H1 (cell line): ENCODE measurements around the gene TRABD2A. TPM values are rescaled to one million over a fixed set of nuclear protein-coding genes. Genes with fewer than 3 reads are reported as not detected.

Experiments used
- CTCF ChIA-PET: fragments of 300-600 bp; sonication (Branson Sonifier 250); formaldehyde crosslinking; loops from one replicate; lab custom pipeline; 2021; ENCODE audit not compliant: partially characterized antibody; lab: Charles Lee
- POLR2A ChIA-PET: fragments of 300-600 bp; sonication (Branson Sonifier 250); formaldehyde crosslinking; loops from one replicate; lab custom pipeline; 2021; ENCODE audit warnings: inconsistent platforms; ENCODE audit not compliant: partially characterized antibody; lab: Charles Lee
- DNase-seq, 2 experiments: peaks; one replicate each; pipeline versions ENCODE4 v3.0.0 to v3.0.0-alpha.2; 2010 to 2022; ENCODE audit warnings: low spot score in 2 of 2, low read depth in 1 of 2, mixed read lengths in 1 of 2
- FAIRE-seq: peaks from 2 replicates; lab custom pipeline; 2011; peaks lifted over from hg19 to GRCh38; lab: Jason Lieb, UNC
- H2AFZ ChIP-seq: 2 replicates; pipeline ENCODE4 v1.8.1; 2012; ENCODE audit warnings: low read length, inconsistent platforms
- H2AK5ac ChIP-seq: 2 replicates; pipeline ENCODE4 v1.6.1; 2013; ENCODE audit warnings: low read depth, low read length
- H2BK120ac ChIP-seq: replicated peaks from 2 replicates; pipeline ENCODE3; 2013; ENCODE audit warnings: low read depth, low read length, inconsistent platforms
- H2BK12ac ChIP-seq: 2 replicates; pipeline ENCODE4 v1.6.1; 2013; ENCODE audit warnings: low read depth, low read length
- H2BK15ac ChIP-seq: 2 replicates; pipeline ENCODE4 v1.6.1; 2013; ENCODE audit warnings: low read length
- H2BK20ac ChIP-seq: 2 replicates; pipeline ENCODE4 v1.6.1; 2013; ENCODE audit warnings: low read length
- H2BK5ac ChIP-seq: 2 replicates; pipeline ENCODE4 v1.6.1; 2013; ENCODE audit warnings: low read depth, low read length
- H3K14ac ChIP-seq: 2 replicates; pipeline ENCODE4 v1.6.1; 2013; ENCODE audit warnings: inconsistent platforms; ENCODE audit not compliant: insufficient read length
- H3K18ac ChIP-seq: 2 replicates; pipeline ENCODE4 v1.6.1; 2013; ENCODE audit warnings: low read length; ENCODE audit errors: extremely low read depth
- H3K23ac ChIP-seq: 2 replicates; pipeline ENCODE4 v1.6.1; 2013; ENCODE audit warnings: inconsistent platforms; ENCODE audit not compliant: insufficient read length
- H3K23me2 ChIP-seq: 2 replicates; pipeline ENCODE4 v1.6.1; 2013; ENCODE audit warnings: low read depth, low read length
- H3K27ac ChIP-seq: 2 replicates; pipeline ENCODE4 v1.6.1; 2011; ENCODE audit warnings: low read depth, low read length, inconsistent platforms
- H3K27me3 ChIP-seq, 4 experiments: replicated peaks in 1 of 4; 1 replicate in 1 of 4; 2 replicates in 3 of 4; pipeline versions ENCODE4 v1.6.1 to v1.8.1; 2011 to 2013; ENCODE audit warnings: low read length in 3 of 4, mild to moderate bottlenecking in 3 of 4, inconsistent platforms in 2 of 4, mixed read lengths in 2 of 4, moderate library complexity in 1 of 4; ENCODE audit not compliant: control insufficient read depth in 3 of 4, insufficient read depth in 3 of 4; ENCODE audit errors: extremely low read depth in 1 of 4
- H3K36me3 ChIP-seq, 4 experiments: 2 replicates each; pipeline versions ENCODE4 v1.6.1 to v1.8.1; 2011 to 2013; ENCODE audit warnings: mild to moderate bottlenecking in 4 of 4, low read length in 3 of 4, moderate library complexity in 2 of 4, control low read depth in 1 of 4, inconsistent platforms in 1 of 4; ENCODE audit not compliant: insufficient read depth in 4 of 4, control insufficient read depth in 2 of 4
- H3K4ac ChIP-seq: replicated peaks from 2 replicates; pipeline ENCODE3; 2013; ENCODE audit warnings: low read length, low read depth, mixed read lengths, inconsistent platforms; ENCODE audit not compliant: insufficient read length
- H3K4me1 ChIP-seq, 4 experiments: replicated peaks in 1 of 4; 1 replicate in 1 of 4; 2 replicates in 3 of 4; pipeline versions ENCODE4 v1.6.1 to v1.8.1; 2011 to 2013; ENCODE audit warnings: low read length in 3 of 4, inconsistent platforms in 2 of 4, mixed read lengths in 1 of 4; ENCODE audit not compliant: insufficient read depth in 4 of 4, control insufficient read depth in 3 of 4
- H3K4me2 ChIP-seq, 2 experiments: 2 replicates each; pipeline versions ENCODE4 v1.6.1 to v1.8.1; 2011 to 2013; ENCODE audit warnings: low read depth in 2 of 2, low read length in 2 of 2, control low read depth in 1 of 2, inconsistent platforms in 1 of 2, mild to moderate bottlenecking in 1 of 2; ENCODE audit not compliant: insufficient read depth in 1 of 2
- H3K4me3 ChIP-seq, 4 experiments: fragments of 200-600, 300-600 bp in 1 of 4; sonication (generic), shearing (Covaris generic), sonication (Bioruptor Twin) in 1 of 4; 2 replicates each; pipeline versions ENCODE4 v1.5.1 to v1.8.1; 2011 to 2016; ENCODE audit warnings: low read length in 4 of 4, low read depth in 3 of 4, control low read depth in 2 of 4, inconsistent platforms in 2 of 4, mild to moderate bottlenecking in 2 of 4, mixed read lengths in 1 of 4, moderate library complexity in 1 of 4; ENCODE audit not compliant: insufficient read depth in 2 of 4; ENCODE audit errors: extremely low read depth in 1 of 4
- H3K56ac ChIP-seq: replicated peaks from 2 replicates; pipeline ENCODE3; 2013; ENCODE audit warnings: low read depth, mild to moderate bottlenecking, mixed read lengths, low read length, inconsistent platforms; ENCODE audit not compliant: insufficient read length
- H3K79me1 ChIP-seq: 2 replicates; pipeline ENCODE4 v1.6.1; 2013; ENCODE audit warnings: low read depth, low read length, control low read depth
- H3K79me2 ChIP-seq, 2 experiments: 2 replicates each; pipeline versions ENCODE4 v1.6.1 to v1.8.1; 2012 to 2013; ENCODE audit warnings: low read length in 2 of 2, mild to moderate bottlenecking in 2 of 2, inconsistent platforms in 1 of 2; ENCODE audit not compliant: insufficient read depth in 2 of 2, control insufficient read depth in 1 of 2
- H3K9ac ChIP-seq, 4 experiments: replicated peaks in 1 of 4; 1 replicate in 1 of 4; 2 replicates in 3 of 4; pipeline versions ENCODE4 v1.6.1 to v1.8.1; 2011 to 2013; ENCODE audit warnings: low read depth in 3 of 4, low read length in 3 of 4, control low read depth in 2 of 4, mild to moderate bottlenecking in 2 of 4, moderate library complexity in 2 of 4, inconsistent platforms in 1 of 4; ENCODE audit errors: extremely low read depth in 1 of 4
- H3K9me3 ChIP-seq, 2 experiments: 2 replicates each; pipeline versions ENCODE4 v1.6.1 to v1.8.1; 2012 to 2013; ENCODE audit warnings: mild to moderate bottlenecking in 2 of 2, moderate library complexity in 2 of 2, control low read depth in 1 of 2, inconsistent platforms in 1 of 2, low read depth in 1 of 2, low read length in 1 of 2, mixed read lengths in 1 of 2; ENCODE audit not compliant: insufficient read depth in 2 of 2
- H4K20me1 ChIP-seq, 2 experiments: replicated peaks in 1 of 2; 2 replicates each; pipeline versions ENCODE3 to v1.8.1; 2011 to 2013; ENCODE audit warnings: inconsistent platforms in 2 of 2, low read length in 2 of 2, mild to moderate bottlenecking in 1 of 2; ENCODE audit not compliant: insufficient read depth in 2 of 2, control insufficient read depth in 1 of 2
- H4K5ac ChIP-seq: 2 replicates; pipeline ENCODE4 v1.6.1; 2013; ENCODE audit warnings: low read length, low read depth, mixed read lengths, inconsistent platforms; ENCODE audit not compliant: insufficient read length
- H4K8ac ChIP-seq: 2 replicates; pipeline ENCODE4 v1.8.0; 2013; ENCODE audit warnings: mild to moderate bottlenecking, moderate library complexity, low read length, inconsistent platforms; ENCODE audit not compliant: insufficient read depth; ENCODE audit errors: extremely low read depth
- H4K91ac ChIP-seq: replicated peaks from 2 replicates; pipeline ENCODE3; 2013; ENCODE audit warnings: low read length, mixed read lengths, inconsistent platforms; ENCODE audit not compliant: insufficient read length
- CHD1 ChIP-seq: IDR thresholded peaks from 2 replicates; pipeline ENCODE4 v1.6.1; 2012; ENCODE audit warnings: low read depth, low read length, improper control_type of control experiment
- CTBP2 ChIP-seq: IDR thresholded peaks from 2 replicates; pipeline ENCODE4 v1.7.0; 2011; ENCODE audit warnings: borderline replicate concordance, mild to moderate bottlenecking, moderate library complexity, mixed read lengths, low read length; ENCODE audit not compliant: insufficient read depth, insufficient read length
- GABPA ChIP-seq: IDR thresholded peaks from 2 replicates; pipeline ENCODE4 v1.6.1; 2011; ENCODE audit warnings: mild to moderate bottlenecking, low read length, moderate library complexity, borderline replicate concordance; ENCODE audit not compliant: insufficient read depth
- HDAC2 ChIP-seq, 2 experiments: fragments of 300-600 bp in 1 of 2; sonication (generic) in 1 of 2; IDR thresholded peaks; 2 replicates each; pipeline ENCODE4 v1.6.1; 2011 to 2012; ENCODE audit warnings: low read depth in 2 of 2, low read length in 2 of 2, mild to moderate bottlenecking in 2 of 2, moderate library complexity in 2 of 2, borderline replicate concordance in 1 of 2, inconsistent platforms in 1 of 2
- JUN ChIP-seq: IDR thresholded peaks from 2 replicates; pipeline ENCODE4 v1.6.1; 2011; ENCODE audit warnings: low read depth, mild to moderate bottlenecking, improper control_type of control experiment, low read length
- KDM5A ChIP-seq: fragments of 200-600 bp; IDR thresholded peaks from 2 replicates; pipeline ENCODE4 v1.7.1; 2012; ENCODE audit warnings: mild to moderate bottlenecking, low read length, inconsistent platforms, mixed read lengths
- PHF8 ChIP-seq: fragments of 200-600 bp; sonication (generic); conservative IDR thresholded peaks from 2 replicates; pipeline ENCODE4 v1.7.1; 2012; ENCODE audit warnings: low read depth, mild to moderate bottlenecking, inconsistent platforms, low read length, moderate library complexity
- RNF2 ChIP-seq: fragments of 200-900, 300-1000 bp; sonication (generic); IDR thresholded peaks from 2 replicates; pipeline ENCODE4 v1.7.1; 2016; ENCODE audit warnings: borderline replicate concordance, low read depth, mild to moderate bottlenecking, antibody characterized with exemption, low read length; ENCODE audit not compliant: poor library complexity, severe bottlenecking; ENCODE audit errors: missing control alignments
- SAP30 ChIP-seq: fragments of 300-600 bp; sonication (generic); IDR thresholded peaks from 2 replicates; pipeline ENCODE4 v1.7.1; 2012; ENCODE audit warnings: low read length, moderate library complexity, mild to moderate bottlenecking, inconsistent platforms; ENCODE audit not compliant: insufficient read depth, insufficient replicate concordance
- SIX5 ChIP-seq: IDR thresholded peaks from 2 replicates; pipeline ENCODE4 v1.6.1; 2011; ENCODE audit warnings: mild to moderate bottlenecking, low read depth, low read length
- SP1 ChIP-seq: IDR thresholded peaks from 2 replicates; pipeline ENCODE4 v1.6.1; 2011; ENCODE audit warnings: low read depth, low read length
- SP4 ChIP-seq: IDR thresholded peaks from 2 replicates; pipeline ENCODE4 v1.6.1; 2012; ENCODE audit warnings: low read length, inconsistent platforms
- SUZ12 ChIP-seq: fragments of 200-600 bp; sonication (generic); IDR thresholded peaks from 2 replicates; pipeline ENCODE4 v1.6.1; 2012; ENCODE audit warnings: mild to moderate bottlenecking, inconsistent platforms, low read length, moderate library complexity, mixed read lengths
- TEAD4 ChIP-seq: IDR thresholded peaks from 2 replicates; pipeline ENCODE4 v1.6.1; 2012; ENCODE audit warnings: low read depth, low read length, inconsistent platforms, mixed read lengths
- YY1 ChIP-seq: IDR thresholded peaks from 2 replicates; pipeline ENCODE4 v1.6.1; 2011; ENCODE audit warnings: low read depth, mild to moderate bottlenecking, low read length
- polyA plus RNA-seq, 7 experiments: library from polyadenylated mRNA; depleted of rRNA in 3 of 7; stranded (reverse) in 5 of 7; unstranded in 2 of 7; fragments of >200 nt in 5 of 7; fragments of 200-250 nt in 2 of 7; gene quantifications; 1 replicate in 5 of 7; 2 replicates in 1 of 7; 4 replicates in 1 of 7; pipeline versions ENCODE4 v1.2.1 to v1.2.3, GENCODE V29; 2011 to 2013; ENCODE audit warnings: missing spikeins in 2 of 7, mixed read lengths in 2 of 7
- total RNA-seq: library from RNA; stranded (reverse); fragmentation: NEBNext Ultra II Directional; extraction: Animal tissue kit (Norgen Biotek cat#: 25700); gene quantifications from 2 replicates; pipeline ENCODE4 v1.2.1, GENCODE V29; 2021

The TRABD2A gene
- total and polyA plus RNA-seq, 2 of the 8 experiments (the other 6 are each of a cell fraction or from before 2014, with no cell fraction given): 17.3 to 18.6 TPM

DNA sequence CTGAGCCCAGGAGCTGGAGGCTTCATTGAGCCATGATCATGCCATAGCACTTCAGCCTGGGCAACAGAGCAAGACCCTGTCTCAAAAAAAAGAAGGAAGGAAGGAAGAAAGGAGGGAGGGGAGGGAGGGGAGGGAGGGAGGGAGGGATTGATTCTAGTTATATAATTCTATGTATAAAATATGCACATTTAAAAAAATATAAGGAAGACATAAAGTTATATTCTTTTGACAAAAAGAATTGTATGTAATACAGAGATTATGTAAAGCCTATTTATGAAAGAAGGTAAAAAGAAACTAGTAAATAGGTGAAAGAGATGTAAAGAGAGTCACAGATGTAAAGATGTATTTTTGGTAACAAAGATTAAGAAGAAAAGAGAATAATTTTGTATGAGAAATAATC, 42.1 kb upstream of the TRABD2A start:
- no peak overlapping the region for H2BK20ac ChIP-seq
- no peak overlapping the region for H2BK15ac ChIP-seq
- H3K79me2 ChIP-seq: no peaks in the 10 kb centered on the region
- no peak overlapping the region for H3K56ac ChIP-seq
- ChIA-PET CTCF (no interaction called here), POLR2A (interaction anchor here (0.7 kb wide), 1 partner anchor 32 kb away, joined by 3 read pairs; no protein-coding TSS in a partner anchor)
- H3K79me1 ChIP-seq: no peaks in the 10 kb centered on the region
- H3K18ac ChIP-seq: no peak overlapping the region
- DNase-seq: no peak
- no peak overlapping the region for H3K23ac ChIP-seq
- no peak overlapping the region for H2BK120ac ChIP-seq
- no peaks in the 10 kb centered on the region for H3K36me3 ChIP-seq
- H3K4ac ChIP-seq: no peak overlapping the region
- no peak overlapping the region for H2AK5ac ChIP-seq
- no peak overlapping the region for H2AFZ ChIP-seq
- no peak overlapping the region for H4K91ac ChIP-seq
- H4K5ac ChIP-seq: no peak overlapping the region
- peaks cover 0 to 10% (median 2%) of the 10 kb centered on the region in 4 experiments; a peak in 2 of 7 replicates for H3K4me1 ChIP-seq
- no peak overlapping the region for H3K4me2 ChIP-seq
- H3K27me3 ChIP-seq: peaks cover 0 to 9% (median 3%) of the 10 kb centered on the region in 4 experiments; a peak in 2 of 7 replicates
- no peak overlapping the region for H3K27ac ChIP-seq
- H2BK12ac ChIP-seq: no peak overlapping the region
- H3K14ac ChIP-seq: no peak overlapping the region
- no peak overlapping the region for H4K8ac ChIP-seq
- H3K4me3 ChIP-seq: no peak overlapping the region
- H3K23me2 ChIP-seq: no peaks in the 10 kb centered on the region
- H2BK5ac ChIP-seq: no peak overlapping the region
- no peaks in the 10 kb centered on the region for H3K9me3 ChIP-seq
- no peaks in the 10 kb centered on the region for H4K20me1 ChIP-seq
- FAIRE-seq: no peak
- H3K9ac ChIP-seq: no peak overlapping the region
- TF ChIP-seq SAP30: no peak
- no peak for TF ChIP-seq SP1
- no peak for TF ChIP-seq PHF8
- no peak for TF ChIP-seq TEAD4
- TF ChIP-seq HDAC2 (IDR thresholded peaks at IDR 0.05; ENCODE audit: borderline replicate concordance in 1 of 2, low read depth in 2 of 2, low read length in 2 of 2): no peak
- TF ChIP-seq CHD1: no peak
- TF ChIP-seq KDM5A: no peak
- TF ChIP-seq SIX5: no peak
- TF ChIP-seq CTBP2: no peak
- no peak for TF ChIP-seq SP4
- TF ChIP-seq JUN: no peak
- no peak for TF ChIP-seq RNF2
- no peak for TF ChIP-seq YY1
- TF ChIP-seq SUZ12: no peak
- no peak for TF ChIP-seq GABPA
